Ishikawa (cell line): Measurements from ENCODE around the gene PLCL2.

ENCODE experiments used
- CREB1 ChIP-seq: IDR thresholded peaks from 2 replicates; pipeline ENCODE4 v1.6.1; 2012; ENCODE audit warnings: low read depth
- EGR1 ChIP-seq: IDR thresholded peaks from 2 replicates; pipeline ENCODE4 v1.6.1; 2012
- EP300 ChIP-seq: IDR thresholded peaks from 2 replicates; pipeline ENCODE4 v1.6.1; 2012; ENCODE audit warnings: borderline replicate concordance
- FOXM1 ChIP-seq: IDR thresholded peaks from 2 replicates; pipeline ENCODE4 v1.6.1; 2012; ENCODE audit warnings: low read depth, borderline replicate concordance
- RAD21 ChIP-seq: IDR thresholded peaks from 2 replicates; pipeline ENCODE4 v1.6.1; 2012; ENCODE audit warnings: low read depth
- REST ChIP-seq: IDR thresholded peaks from 2 replicates; pipeline ENCODE4 v1.6.1; 2012; ENCODE audit warnings: low read depth, mild to moderate bottlenecking
- TAF1 ChIP-seq: IDR thresholded peaks from 2 replicates; pipeline ENCODE4 v1.6.1; 2012; ENCODE audit warnings: low read depth, mild to moderate bottlenecking
- TCF12 ChIP-seq: IDR thresholded peaks from 2 replicates; pipeline ENCODE4 v1.6.1; 2012; ENCODE audit warnings: low read depth
- YY1 ChIP-seq: IDR thresholded peaks from 2 replicates; pipeline ENCODE4 v1.6.1; 2012; ENCODE audit warnings: low read depth
- ZBTB7A ChIP-seq: IDR thresholded peaks from 2 replicates; pipeline ENCODE4 v1.6.1; 2012; ENCODE audit warnings: low read depth
- TF ChIP-seq, protein P1 (sequence below): IDR thresholded peaks from 2 replicates; pipeline ENCODE4 v1.6.1; 2012
- TF ChIP-seq, protein P2 (sequence below): IDR thresholded peaks from 2 replicates; pipeline ENCODE4 v1.6.1; 2012

DNA sequence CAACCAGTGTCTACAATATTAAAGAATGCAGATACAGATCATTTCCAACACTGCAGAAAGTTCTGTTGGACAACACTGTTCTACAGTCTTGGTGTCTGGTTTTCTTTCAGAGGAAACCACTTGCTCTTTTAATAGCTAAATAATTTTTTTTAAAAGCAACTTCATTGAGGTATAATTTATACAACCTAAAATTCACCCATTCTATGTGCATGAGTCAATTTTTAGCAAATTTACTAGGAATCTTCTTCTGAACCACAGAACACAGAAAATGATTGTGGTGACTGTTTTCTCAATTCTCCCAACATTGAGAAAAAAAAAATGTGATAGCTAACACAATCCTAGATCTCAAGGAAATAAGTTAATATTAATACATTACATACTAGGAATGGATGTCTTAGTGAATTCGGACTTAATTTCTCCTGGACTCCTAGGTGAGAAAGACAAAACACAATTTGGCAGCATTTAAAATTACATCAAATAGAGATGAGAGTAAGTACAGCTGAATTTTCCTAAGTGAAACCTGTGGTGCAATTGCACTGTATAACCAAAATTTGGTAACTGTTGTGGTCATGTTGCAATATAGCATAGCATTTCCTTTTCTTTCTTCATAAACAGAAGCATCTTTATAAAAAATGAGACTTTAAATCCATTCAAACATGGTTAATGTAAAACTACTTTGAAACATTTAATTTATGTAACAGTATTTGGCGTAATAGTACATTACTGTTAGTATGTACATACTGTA, 15.3 kb upstream of the PLCL2 start:
- TF ChIP-seq YY1 (no peak), EP300 (no peak), ZBTB7A (no peak), RAD21 (no peak), CREB1 (no peak), TAF1 (no peak), TCF12 (no peak), EGR1 (no peak), REST (no peak), FOXM1 (no peak)
- TF ChIP-seq, protein P1, sequence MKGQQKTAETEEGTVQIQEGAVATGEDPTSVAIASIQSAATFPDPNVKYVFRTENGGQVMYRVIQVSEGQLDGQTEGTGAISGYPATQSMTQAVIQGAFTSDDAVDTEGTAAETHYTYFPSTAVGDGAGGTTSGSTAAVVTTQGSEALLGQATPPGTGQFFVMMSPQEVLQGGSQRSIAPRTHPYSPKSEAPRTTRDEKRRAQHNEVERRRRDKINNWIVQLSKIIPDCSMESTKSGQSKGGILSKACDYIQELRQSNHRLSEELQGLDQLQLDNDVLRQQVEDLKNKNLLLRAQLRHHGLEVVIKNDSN: no peak
- TF ChIP-seq, protein P2, sequence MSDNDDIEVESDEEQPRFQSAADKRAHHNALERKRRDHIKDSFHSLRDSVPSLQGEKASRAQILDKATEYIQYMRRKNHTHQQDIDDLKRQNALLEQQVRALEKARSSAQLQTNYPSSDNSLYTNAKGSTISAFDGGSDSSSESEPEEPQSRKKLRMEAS: no peak
